ENCODE results near the gene NPFFR1.

The NPFFR1 gene, protein sequence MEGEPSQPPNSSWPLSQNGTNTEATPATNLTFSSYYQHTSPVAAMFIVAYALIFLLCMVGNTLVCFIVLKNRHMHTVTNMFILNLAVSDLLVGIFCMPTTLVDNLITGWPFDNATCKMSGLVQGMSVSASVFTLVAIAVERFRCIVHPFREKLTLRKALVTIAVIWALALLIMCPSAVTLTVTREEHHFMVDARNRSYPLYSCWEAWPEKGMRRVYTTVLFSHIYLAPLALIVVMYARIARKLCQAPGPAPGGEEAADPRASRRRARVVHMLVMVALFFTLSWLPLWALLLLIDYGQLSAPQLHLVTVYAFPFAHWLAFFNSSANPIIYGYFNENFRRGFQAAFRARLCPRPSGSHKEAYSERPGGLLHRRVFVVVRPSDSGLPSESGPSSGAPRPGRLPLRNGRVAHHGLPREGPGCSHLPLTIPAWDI

DNA sequence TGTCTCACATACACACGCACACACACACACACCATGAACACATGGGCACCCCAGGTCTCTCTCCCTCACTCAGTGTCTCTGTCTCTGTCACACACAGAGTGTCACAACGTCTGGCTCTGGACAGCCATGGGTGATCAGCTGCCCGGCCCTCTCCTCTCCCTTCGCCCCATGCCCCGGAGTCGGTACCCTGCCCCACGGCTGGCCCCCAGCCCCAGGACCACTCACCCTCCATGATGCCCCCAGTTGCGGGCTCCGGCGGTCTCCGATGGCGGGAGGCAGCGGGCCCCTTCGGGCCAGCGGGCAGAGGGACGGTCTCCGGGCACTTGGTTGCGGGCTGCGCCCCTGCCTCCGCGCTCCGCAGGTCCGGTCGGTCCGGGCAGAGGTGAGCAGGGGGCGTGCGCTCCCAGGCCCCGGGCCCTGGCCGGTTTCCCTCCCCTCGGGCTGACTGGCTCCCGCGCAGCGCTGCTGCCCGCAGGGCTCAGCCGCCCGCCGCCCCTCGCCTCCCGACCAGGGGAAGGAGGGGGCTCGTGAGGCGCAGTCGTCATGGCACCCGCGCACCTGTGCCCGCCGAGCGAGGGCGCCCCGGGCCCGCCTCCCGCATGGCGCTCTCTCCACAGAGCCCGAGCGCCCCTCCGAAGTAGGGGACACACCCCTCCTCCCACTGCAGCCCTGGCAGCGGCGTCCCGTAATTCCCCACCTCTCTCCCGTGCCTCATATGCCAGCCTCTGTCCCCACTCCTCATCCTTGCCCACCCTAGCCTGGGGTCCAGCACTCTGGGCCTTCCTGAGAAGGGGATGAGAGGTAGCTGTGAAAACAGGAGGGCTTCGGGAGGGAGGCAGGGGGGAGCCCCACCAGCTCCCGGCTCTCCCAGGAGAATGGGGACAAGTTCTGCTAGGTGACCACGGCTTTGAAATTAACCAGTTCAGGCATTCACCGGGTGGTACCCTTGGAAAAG lies at the start of gene NPFFR1:
Gene NPFFR1, minus strand, starts transcription at position 560 of the 955 bp plus-strand sequence. Its CDS starts 328 bp downstream, at position 232.
- no peak for DNase-seq (ENCODE audit: low spot score)
- no peaks in the 10 kb centered on the region for H3K4me1 Mint-ChIP-seq (ENCODE audit: low read depth)
- H3K36me3 Mint-ChIP-seq (ENCODE audit: low read depth) = no peaks in the 10 kb centered on the region
- H3K4me3 Mint-ChIP-seq = no peak within 1 kb of the TSS
- H3K9me3 Mint-ChIP-seq = peaks cover 5% of the 10 kb centered on the region
- H3K27ac Mint-ChIP-seq = no peak within 1 kb of the TSS
- peaks cover 67% of the 10 kb centered on the region for H3K27me3 Mint-ChIP-seq (ENCODE audit: low read depth)

DNA sequence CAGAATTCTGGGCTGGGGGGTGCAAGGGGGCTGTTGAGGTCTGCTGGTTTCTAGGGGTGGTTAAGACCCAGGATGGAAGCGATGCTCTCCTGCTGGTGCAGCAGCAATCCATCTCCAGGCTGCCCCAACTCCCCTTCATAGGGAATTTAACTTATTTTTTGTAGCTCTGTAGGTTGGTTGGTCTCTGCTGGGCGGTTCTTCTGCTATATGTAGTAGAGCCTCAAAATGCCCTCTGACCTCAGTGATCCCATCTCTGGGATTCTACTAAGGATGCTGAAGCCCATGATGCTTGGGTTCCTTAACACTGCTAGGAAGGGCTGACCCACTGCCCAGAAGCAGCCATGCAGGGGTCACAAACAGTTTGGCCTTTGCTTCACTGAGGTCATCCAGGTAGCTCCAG lies 49.5 kb upstream of the NPFFR1 start:
- no peak for DNase-seq (ENCODE audit: low spot score)
- peaks cover 22% of the 10 kb centered on the region for H3K36me3 Mint-ChIP-seq (ENCODE audit: low read depth)
- no peaks in the 10 kb centered on the region for H3K27me3 Mint-ChIP-seq (ENCODE audit: low read depth)
- peaks cover 13% of the 10 kb centered on the region for H3K4me1 Mint-ChIP-seq (ENCODE audit: low read depth)
- H3K4me3 Mint-ChIP-seq = no peak overlapping the region
- H3K27ac Mint-ChIP-seq = no peak overlapping the region
- H3K9me3 Mint-ChIP-seq = peaks cover 9% of the 10 kb centered on the region

DNA sequence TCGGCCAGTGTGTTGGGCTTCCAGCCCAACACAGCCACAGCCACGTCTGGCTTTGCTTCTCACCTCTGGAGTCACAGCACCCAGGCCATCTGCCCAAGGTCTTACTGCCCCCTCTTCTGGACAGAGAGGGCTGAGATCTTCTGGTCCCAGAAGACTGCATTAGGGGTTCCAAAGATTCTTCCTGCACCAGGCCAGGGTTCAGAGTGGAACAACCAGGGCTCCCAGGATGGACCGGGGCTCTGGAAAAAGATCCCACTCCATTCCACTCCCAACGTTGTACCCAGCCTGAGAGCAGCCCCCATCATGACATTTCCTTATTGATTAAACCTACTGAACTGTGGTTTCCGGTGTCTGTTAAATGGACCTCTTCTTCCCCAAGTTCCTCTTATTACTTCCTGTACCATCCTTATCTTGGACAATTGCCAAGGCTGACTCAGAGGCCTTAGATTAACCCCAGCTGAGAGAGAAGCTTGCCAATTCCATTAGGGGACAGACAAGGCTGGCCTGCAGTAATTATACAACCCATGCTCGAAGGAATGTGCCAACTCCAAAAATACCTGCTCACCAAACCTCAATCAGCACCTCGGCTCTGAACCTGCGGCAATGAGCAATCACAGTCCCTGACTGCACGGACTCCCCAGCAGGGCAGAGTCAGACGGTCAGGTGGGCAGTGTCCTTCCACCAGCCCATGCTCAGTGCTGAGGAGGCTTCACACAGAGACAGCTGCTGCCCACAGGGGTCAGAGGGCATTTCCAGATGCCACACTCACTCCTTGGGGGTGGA lies 47.9 kb upstream of the NPFFR1 start:
- Mint-ChIP-seq H3K4me3 (peak overlapping the region; percentile 5), H3K9me3 (peaks cover 9% of the 10 kb centered on the region), H3K27ac (no peak overlapping the region), H3K36me3 (ENCODE audit: low read depth) (peaks cover 22% of the 10 kb centered on the region), H3K27me3 (ENCODE audit: low read depth) (no peaks in the 10 kb centered on the region), H3K4me1 (ENCODE audit: low read depth) (peaks cover 13% of the 10 kb centered on the region)
- DNase-seq (ENCODE audit: low spot score) = no peak

DNA sequence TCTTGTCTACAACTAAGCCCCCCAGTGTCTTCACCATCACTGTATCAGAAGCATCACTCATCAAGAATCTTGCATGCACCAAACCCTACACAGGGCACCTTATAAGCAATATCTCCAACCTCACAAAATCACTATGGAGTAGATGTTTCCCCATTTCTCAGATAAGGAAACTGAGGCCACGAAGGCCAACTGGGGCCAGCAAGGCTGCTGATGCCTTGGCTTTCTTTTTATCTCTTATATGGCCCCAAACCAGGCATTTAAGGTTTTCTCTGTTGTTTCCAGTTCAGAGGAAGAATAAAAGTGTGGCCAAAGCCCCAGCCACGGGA lies 47.3 kb upstream of the NPFFR1 start:
- Mint-ChIP-seq H3K27ac (no peak overlapping the region), H3K4me3 (no peak overlapping the region), H3K9me3 (peaks cover 9% of the 10 kb centered on the region), H3K27me3 (ENCODE audit: low read depth) (no peaks in the 10 kb centered on the region), H3K4me1 (ENCODE audit: low read depth) (peaks cover 13% of the 10 kb centered on the region), H3K36me3 (ENCODE audit: low read depth) (peaks cover 17% of the 10 kb centered on the region)
- no peak for DNase-seq (ENCODE audit: low spot score)

DNA sequence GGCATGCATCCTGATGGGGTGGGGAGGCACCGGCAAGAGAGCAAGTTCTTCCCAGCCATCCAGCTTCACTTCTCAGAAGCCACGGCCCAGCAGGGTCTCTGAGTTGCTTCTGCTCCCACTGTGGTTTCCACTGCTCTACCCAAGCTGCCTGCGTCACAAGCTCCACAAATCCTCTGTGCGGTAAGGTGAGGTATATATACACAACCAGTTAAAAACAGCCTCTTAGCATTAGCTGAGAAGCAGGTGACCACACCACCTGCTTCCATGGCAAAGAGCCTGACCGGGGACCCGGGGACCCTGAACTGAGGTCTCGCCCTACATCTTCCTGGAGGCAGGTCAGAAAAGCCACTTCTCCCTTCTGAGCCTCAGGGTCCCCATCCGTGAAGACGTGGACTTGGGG lies 46.9 kb upstream of the NPFFR1 start:
- no peak overlapping the region for H3K27ac Mint-ChIP-seq
- no peak for DNase-seq (ENCODE audit: low spot score)
- H3K9me3 Mint-ChIP-seq = peaks cover 6% of the 10 kb centered on the region
- H3K4me1 Mint-ChIP-seq (ENCODE audit: low read depth) = peaks cover 13% of the 10 kb centered on the region
- H3K4me3 Mint-ChIP-seq = no peak overlapping the region
- no peaks in the 10 kb centered on the region for H3K27me3 Mint-ChIP-seq (ENCODE audit: low read depth)
- peaks cover 12% of the 10 kb centered on the region for H3K36me3 Mint-ChIP-seq (ENCODE audit: low read depth)

DNA sequence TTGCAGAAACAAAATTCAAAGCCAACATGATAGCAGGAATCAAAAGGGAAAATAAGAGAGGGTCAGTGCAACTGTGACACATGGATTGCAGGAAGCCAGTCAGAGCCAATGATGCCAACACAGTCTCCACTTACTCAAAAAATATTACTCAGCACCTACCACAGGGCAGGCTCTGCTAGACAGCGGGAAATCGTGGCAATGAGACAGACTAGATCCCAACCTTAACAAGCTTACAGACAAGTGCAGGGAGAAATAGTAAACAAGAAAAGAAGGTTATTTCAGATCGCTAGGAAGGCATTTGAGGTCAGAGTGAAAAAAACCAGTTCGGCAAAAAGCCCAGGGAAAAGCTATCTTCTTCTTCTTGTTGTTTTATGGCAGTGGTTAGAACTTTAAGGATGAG lies 45.2 kb upstream of the NPFFR1 start:
- peaks cover 4% of the 10 kb centered on the region for H3K9me3 Mint-ChIP-seq
- H3K27ac Mint-ChIP-seq = no peak overlapping the region
- DNase-seq (ENCODE audit: low spot score) = no peak
- H3K4me1 Mint-ChIP-seq (ENCODE audit: low read depth) = peaks cover 15% of the 10 kb centered on the region
- no peak overlapping the region for H3K4me3 Mint-ChIP-seq
- no peaks in the 10 kb centered on the region for H3K27me3 Mint-ChIP-seq (ENCODE audit: low read depth)
- H3K36me3 Mint-ChIP-seq (ENCODE audit: low read depth) = peaks cover 10% of the 10 kb centered on the region

DNA sequence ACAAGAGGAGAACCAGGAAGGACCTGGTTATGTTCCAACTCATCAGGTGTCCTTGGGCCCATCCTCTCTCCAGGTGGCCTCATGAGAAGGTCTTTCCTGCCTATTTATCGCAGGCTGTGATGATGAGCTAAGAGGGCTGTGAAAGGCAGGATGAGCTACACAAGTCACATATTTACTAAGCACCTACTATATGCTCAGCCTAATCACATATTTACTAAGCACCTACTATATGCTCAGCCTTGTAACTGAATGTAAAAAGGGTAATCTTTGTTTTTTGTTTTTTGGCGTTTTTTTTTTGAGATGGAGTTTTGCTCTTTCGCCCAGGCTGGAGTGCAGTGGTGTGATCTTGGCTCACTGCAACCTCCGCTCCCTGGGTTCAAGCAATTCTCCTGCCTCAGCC lies 44.2 kb upstream of the NPFFR1 start:
- peaks cover 3% of the 10 kb centered on the region for H3K36me3 Mint-ChIP-seq (ENCODE audit: low read depth)
- H3K9me3 Mint-ChIP-seq = peaks cover 4% of the 10 kb centered on the region
- H3K4me1 Mint-ChIP-seq (ENCODE audit: low read depth) = peaks cover 20% of the 10 kb centered on the region
- H3K27ac Mint-ChIP-seq = no peak overlapping the region
- no peak for DNase-seq (ENCODE audit: low spot score)
- H3K4me3 Mint-ChIP-seq = no peak overlapping the region
- no peaks in the 10 kb centered on the region for H3K27me3 Mint-ChIP-seq (ENCODE audit: low read depth)

DNA sequence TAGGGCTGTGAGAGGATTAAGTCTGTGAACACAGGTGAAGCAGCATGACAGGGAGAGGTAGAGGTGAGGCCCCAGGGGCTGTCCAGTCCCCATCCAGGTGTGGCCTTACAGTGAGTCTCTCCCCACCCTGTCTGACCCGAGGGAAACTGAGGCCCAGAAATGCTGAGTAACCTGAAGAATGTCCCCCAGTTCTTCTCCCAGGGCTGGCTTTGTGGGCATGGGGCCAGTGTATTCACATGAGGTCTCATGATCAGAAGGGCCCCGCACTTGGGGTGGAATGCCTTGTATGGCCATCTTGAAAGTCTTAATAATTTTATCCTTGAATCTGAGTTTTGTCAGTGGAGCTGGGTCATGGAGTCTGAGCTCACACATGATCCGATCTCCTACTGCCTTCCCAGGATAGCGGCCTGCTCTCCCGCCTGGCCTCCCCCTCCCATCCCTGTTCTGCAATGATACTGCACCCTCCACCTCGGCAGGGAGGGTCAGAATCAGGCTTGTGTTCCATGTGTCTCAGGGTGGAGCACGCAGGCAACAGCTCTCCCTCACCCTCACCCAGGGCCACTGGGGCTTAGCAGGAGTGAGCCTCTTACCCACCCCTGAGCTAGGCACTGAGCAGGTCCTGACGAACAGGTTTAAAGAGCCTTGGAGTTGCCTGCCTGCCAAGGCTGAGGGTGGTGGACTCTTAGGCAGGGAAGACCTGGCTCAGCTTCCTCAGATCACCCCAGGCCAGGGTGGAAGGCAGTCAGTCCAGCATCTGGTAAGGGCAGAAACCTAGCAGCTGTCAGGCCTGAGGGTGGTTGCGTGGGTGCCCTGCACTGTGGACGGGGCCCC lies 41.4 kb upstream of the NPFFR1 start:
- H3K4me3 Mint-ChIP-seq = no peak overlapping the region
- no peaks in the 10 kb centered on the region for H3K36me3 Mint-ChIP-seq (ENCODE audit: low read depth)
- peaks cover 9% of the 10 kb centered on the region for H3K4me1 Mint-ChIP-seq (ENCODE audit: low read depth)
- no peaks in the 10 kb centered on the region for H3K27me3 Mint-ChIP-seq (ENCODE audit: low read depth)
- DNase-seq (ENCODE audit: low spot score) = no peak
- no peaks in the 10 kb centered on the region for H3K9me3 Mint-ChIP-seq
- H3K27ac Mint-ChIP-seq = peak overlapping the region; percentile 53

DNA sequence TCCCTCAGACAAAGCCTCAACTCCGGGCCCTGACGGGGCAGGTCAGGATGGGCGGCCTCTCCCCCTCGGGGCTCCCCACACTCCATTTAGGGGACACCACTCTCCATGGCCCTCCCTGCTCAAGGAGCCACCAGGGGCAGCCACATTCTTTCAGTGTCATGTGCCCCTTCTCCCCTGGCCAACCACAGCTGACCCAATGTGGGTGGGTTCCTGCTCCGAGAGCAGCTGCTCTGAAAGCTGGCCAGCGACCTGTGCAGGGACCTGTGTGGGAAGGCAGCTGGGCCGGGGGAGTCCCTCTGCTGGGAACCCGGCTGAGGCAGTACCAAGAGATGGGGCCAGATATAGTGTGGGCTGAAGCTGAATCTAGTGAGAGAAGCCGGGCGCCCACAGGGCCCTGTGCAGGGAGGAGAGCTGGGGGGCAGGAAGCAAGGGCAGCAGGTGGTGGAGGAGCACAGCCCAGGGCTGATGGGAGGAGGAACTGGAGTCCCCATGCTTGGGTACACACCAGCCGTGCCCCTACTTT lies 40.6 kb upstream of the NPFFR1 start:
- no peaks in the 10 kb centered on the region for H3K27me3 Mint-ChIP-seq (ENCODE audit: low read depth)
- H3K27ac Mint-ChIP-seq = no peak overlapping the region
- no peaks in the 10 kb centered on the region for H3K9me3 Mint-ChIP-seq
- no peak overlapping the region for H3K4me3 Mint-ChIP-seq
- no peak for DNase-seq (ENCODE audit: low spot score)
- H3K4me1 Mint-ChIP-seq (ENCODE audit: low read depth) = peaks cover 9% of the 10 kb centered on the region
- no peaks in the 10 kb centered on the region for H3K36me3 Mint-ChIP-seq (ENCODE audit: low read depth)

DNA sequence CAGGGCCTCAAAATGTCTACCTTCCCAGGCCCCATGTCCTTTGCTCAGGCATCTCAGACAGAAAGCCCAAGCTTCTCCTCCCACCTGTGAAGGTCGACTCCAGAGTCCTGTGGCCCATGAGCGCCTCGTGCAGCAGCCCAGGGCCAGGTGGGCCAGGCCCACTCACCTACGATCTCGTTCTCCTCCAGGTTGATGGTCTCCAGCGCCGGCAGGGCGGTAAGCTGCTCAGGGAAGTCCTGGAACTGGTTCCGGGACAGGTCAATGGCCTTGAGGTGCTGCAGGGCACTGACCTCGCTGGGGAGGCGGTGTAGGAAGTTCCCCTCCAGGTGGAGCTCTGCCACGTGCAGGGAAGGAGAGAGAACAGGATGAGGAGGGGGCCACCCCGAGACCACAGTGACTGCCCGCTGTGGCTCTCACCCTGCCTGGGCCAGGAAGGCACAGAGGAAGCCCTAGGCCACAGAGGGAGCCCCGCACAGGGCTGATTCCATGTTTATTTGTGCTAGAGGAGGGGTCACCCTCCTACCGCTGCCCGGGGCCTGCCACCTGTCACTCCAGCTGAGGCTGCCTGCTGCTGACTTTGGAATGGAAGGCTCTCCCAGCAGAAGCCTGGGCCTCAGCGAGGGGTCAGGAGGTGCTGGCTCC lies 40.0 kb upstream of the NPFFR1 start:
- H3K4me1 Mint-ChIP-seq (ENCODE audit: low read depth) = peaks cover 9% of the 10 kb centered on the region
- no peak for DNase-seq (ENCODE audit: low spot score)
- H3K9me3 Mint-ChIP-seq = no peaks in the 10 kb centered on the region
- H3K36me3 Mint-ChIP-seq (ENCODE audit: low read depth) = no peaks in the 10 kb centered on the region
- H3K4me3 Mint-ChIP-seq = no peak overlapping the region
- H3K27me3 Mint-ChIP-seq (ENCODE audit: low read depth) = no peaks in the 10 kb centered on the region
- H3K27ac Mint-ChIP-seq = no peak overlapping the region

DNA sequence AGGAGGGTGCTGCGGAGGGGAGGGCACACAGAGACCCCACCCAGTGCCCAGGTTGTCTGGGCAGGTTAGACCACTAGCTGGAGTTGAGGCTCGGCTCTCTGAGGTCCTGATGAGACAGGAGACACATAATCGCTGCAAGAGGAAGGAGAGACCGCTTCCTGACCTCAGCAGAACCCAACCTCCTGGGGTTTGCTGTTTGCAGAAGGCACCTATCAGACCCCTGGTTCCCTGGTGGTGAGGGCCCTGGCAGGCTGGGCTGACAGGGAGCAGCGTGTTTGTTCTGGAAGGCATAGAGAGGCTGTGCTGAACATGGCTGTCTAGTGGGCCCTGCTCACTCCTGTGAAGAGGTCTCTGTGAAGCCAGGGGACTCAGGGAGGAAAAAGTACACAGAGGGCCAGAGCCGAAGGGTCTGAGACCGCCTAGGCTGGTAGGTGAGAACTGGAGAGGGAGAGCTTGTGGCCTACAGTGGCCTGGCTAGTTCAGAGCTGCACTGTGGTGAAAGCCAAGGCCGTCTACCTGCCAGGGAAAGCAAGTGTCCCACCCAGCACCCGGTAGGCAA lies 39.4 kb upstream of the NPFFR1 start:
- Mint-ChIP-seq H3K9me3 (no peaks in the 10 kb centered on the region), H3K36me3 (ENCODE audit: low read depth) (no peaks in the 10 kb centered on the region), H3K4me1 (ENCODE audit: low read depth) (peaks cover 9% of the 10 kb centered on the region), H3K27me3 (ENCODE audit: low read depth) (no peaks in the 10 kb centered on the region), H3K27ac (peak overlapping the region; percentile 74), H3K4me3 (peak overlapping the region; percentile 17)
- no peak for DNase-seq (ENCODE audit: low spot score)

All from T-helper 2 cell treated with Interferon-gamma antibody and Interleukin-4, amounts not matched to agents 5 μg/mL and 100 μg/mL, for 36 hours (primary cell).